Fibroblast of peridontal ligament (primary cell): ENCODE results near the gene MED29.
"Not testable (repeated sequence)": the region's sequence is repeated elsewhere in the genome, so short reads cannot be mapped to it uniquely, and the experiment has no call there.

Source experiments
- DNase-seq: peaks from one replicate; pipeline ENCODE4 v3.0.0-alpha.2; 2010; ENCODE audit errors: extremely low read depth

MED29 gene

GRCh38 chr19:39370735-39371134, 20.4 kb upstream of the MED29 start:
- DNase-seq = no peak

GRCh38 chr19:39372047-39372802, 19.0 kb upstream of the MED29 start:
- peak; percentile 98 for DNase-seq

- DNase-seq = no peak
Measured at GRCh38 chr19:39372941-39373340, 18.2 kb upstream of the MED29 start.

GRCh38 chr19:39375929-39376328, 15.2 kb upstream of the MED29 start:
- no peak for DNase-seq

- no peak for DNase-seq
Measured at GRCh38 chr19:39377373-39378362, 13.5 kb upstream of the MED29 start.

- DNase-seq = not testable (repeated sequence)
Measured at GRCh38 chr19:39379366-39379765, 11.8 kb upstream of the MED29 start.

- no peak for DNase-seq
Measured at GRCh38 chr19:39379865-39380396, 11.2 kb upstream of the MED29 start.

- DNase-seq = no peak
Measured at GRCh38 chr19:39380521-39381502, 10.4 kb upstream of the MED29 start.

- no peak for DNase-seq
Measured at GRCh38 chr19:39381910-39382611, 9.1 kb upstream of the MED29 start.

- DNase-seq = no peak
Measured at GRCh38 chr19:39382991-39383828, 8.0 kb upstream of the MED29 start.

- DNase-seq = no peak
Measured at GRCh38 chr19:39384839-39385568, 6.2 kb upstream of the MED29 start.

GRCh38 chr19:39385629-39386411, 5.4 kb upstream of the MED29 start:
- no peak for DNase-seq

- DNase-seq = no peak
Measured at GRCh38 chr19:39386557-39386956, 4.6 kb upstream of the MED29 start.

GRCh38 chr19:39388657-39389056, 2.5 kb upstream of the MED29 start:
- DNase-seq = no peak

- DNase-seq = no peak
Measured at GRCh38 chr19:39389631-39390414, 1.4 kb upstream of the MED29 start.

GRCh38 chr19:39390451-39390750, 777 bp upstream of the MED29 start:
- DNase-seq = no peak
